HG02763 (cell line): Measurements from ENCODE around the gene ARHGAP30.
A peak's percentile ranks its signal among the peaks of the same experiment; 100 is the strongest.
"Not testable (repeated sequence)": the region's sequence is repeated elsewhere in the genome, so short reads cannot be mapped to it uniquely, and the experiment has no call there.

Source experiments
- ATAC-seq: cut with Tn5 transposase; IDR thresholded peaks from one replicate; pipeline ENCODE4 v1.9.1; 2021; ENCODE audit warnings: mild to moderate bottlenecking, moderate library complexity; ENCODE audit not compliant: unreplicated experiment

ARHGAP30 gene

GRCh38 chr1:161069731-161070270, at the start of gene ARHGAP30:
TSS of gene ARHGAP30 (minus strand) at chr1:161069891. CDS start at chr1:161069624, 267 bp downstream.
- peak; percentile 80 for ATAC-seq

DNA sequence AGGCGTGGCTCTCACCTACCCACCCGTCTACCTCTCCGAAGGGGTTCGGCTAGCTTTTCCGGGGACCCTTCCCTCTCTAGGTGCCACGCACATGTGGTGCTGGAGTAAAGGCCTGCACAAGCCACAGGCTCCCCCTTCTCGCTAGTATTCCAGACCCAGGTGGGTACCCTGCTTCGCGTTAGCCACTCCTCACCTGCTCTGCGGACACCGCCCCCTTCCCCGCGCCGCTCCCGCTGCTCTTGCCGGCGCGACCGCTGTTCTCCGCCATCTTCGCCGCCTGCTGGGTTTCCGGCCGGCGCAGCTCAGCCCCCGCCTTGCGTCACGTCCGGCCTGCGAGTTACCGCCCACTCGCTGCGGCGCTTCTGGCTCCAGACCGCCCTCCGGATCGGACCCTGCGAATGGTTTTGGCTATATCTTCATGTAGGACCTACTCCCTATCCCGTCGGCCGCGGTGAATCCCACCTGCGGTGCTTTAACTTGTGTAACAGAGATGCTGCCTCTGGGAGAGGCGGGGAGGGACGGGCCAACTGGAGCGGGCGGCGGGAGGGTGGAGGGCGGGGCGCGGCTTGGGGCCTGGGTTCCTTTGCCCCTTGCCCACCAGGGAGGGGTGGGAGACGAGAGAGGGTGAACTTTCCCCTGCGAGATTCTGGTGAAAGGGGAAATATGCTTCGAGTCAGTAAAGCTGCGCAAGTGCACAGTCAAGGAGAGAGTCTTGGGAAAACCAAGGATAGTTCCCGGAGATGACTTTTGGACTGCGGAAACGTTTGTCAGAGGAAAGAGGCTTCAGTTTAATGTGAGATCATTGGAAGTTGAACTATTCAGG, 48.3 kb upstream of the ARHGAP30 start, which contains the start of the genes NIT1 and PFDN2:
TSS of gene NIT1 (plus strand) at position 347 of the 823 bp plus-strand sequence. CDS start at position 419, 72 bp downstream.
TSS of gene PFDN2 (minus strand) at position 279 of the 823 bp plus-strand sequence. CDS start at position 268, 11 bp downstream.
- peak; percentile 76 for ATAC-seq

GRCh38 chr1:161115961-161116360, 46.3 kb upstream of the ARHGAP30 start:
- ATAC-seq = not testable (repeated sequence)

DNA sequence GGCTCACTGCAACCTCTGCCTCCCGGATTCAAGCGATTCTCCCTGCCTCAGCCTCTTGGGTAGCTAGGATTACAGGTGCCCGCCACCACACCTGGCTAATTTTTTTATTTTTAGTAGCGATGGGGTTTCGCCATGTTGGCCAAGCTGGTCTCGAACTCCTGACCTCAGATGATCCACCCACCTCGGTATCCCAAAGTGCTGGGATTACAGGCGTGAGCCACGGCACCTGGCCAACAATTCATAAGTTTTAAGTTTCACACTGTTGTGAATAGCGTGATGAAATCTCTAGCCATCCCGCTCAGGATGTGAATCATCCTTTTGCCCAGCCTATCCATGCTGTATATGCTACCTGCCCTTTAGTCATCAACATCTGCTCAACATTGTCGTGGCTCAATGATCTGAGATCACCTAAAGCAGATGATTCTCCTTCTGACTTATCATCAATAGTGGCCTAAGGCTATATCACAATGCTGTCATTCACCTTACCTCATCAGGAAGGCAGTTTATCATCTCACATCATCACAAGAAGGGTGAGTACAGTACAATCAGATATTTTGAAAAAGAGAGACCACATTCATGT, 45.5 kb upstream of the ARHGAP30 start:
- no peak for ATAC-seq

GRCh38 chr1:161114556-161114955, 44.9 kb upstream of the ARHGAP30 start:
- no peak for ATAC-seq

DNA sequence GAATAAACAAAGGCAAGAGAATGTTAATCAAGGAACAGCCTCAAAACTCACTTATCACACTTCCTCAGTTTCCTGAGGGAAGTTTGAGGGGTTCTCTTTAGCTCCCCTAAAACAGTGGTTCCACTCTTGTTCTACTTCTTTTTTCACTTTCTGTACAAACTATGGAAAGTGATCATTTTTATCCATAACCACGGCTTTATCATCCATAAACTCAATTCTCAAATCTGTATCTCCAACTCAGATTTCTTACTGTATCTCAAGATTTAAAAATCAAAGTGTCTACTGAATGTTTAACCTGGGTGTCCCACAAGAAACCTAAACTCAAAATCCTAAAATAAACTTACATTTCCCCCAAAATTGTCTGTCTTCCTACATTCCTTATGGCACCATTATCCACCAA, 44.2 kb upstream of the ARHGAP30 start:
- no peak for ATAC-seq

DNA sequence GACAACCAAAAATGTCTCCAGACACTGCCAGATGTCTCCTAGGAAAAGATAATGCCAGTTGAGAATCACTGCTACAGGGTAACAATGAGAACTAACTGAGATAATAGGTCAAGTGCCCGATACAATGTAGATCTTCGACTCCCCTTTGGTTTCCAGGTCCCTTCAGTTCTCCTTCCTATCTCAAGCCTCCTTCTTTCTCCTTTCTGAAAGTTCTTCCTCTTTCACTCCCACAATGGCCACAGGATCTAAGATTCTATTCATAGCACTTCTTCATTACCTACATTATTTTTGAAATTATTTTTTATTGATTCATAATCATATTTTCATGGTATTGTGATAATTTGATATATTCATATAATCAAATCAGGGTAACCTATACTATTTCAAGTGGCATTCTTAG, 41.8 kb upstream of the ARHGAP30 start:
- ATAC-seq = no peak

DNA sequence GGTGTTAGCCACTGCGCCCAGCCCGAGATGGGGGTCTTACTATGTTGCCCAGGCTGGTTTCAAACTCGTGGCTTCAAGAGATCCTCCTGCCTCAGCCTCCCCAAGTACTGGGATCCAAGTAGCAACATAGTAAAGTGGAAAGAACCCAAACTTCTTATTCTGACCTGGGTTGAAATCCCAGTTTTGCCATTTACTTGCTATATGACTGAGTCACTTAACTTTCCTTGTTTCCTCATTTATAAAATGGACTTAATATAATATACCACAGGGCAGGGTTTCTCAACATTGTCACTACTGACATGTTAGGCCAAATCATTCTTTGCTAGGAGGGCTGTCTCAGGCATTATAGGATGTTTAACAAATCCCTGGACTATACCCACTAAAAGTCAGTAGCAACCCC, 41.4 kb upstream of the ARHGAP30 start:
- no peak for ATAC-seq

GRCh38 chr1:161106431-161106830, 36.7 kb upstream of the ARHGAP30 start:
- no peak for ATAC-seq

GRCh38 chr1:161100556-161100955, 30.9 kb upstream of the ARHGAP30 start:
- no peak for ATAC-seq

DNA sequence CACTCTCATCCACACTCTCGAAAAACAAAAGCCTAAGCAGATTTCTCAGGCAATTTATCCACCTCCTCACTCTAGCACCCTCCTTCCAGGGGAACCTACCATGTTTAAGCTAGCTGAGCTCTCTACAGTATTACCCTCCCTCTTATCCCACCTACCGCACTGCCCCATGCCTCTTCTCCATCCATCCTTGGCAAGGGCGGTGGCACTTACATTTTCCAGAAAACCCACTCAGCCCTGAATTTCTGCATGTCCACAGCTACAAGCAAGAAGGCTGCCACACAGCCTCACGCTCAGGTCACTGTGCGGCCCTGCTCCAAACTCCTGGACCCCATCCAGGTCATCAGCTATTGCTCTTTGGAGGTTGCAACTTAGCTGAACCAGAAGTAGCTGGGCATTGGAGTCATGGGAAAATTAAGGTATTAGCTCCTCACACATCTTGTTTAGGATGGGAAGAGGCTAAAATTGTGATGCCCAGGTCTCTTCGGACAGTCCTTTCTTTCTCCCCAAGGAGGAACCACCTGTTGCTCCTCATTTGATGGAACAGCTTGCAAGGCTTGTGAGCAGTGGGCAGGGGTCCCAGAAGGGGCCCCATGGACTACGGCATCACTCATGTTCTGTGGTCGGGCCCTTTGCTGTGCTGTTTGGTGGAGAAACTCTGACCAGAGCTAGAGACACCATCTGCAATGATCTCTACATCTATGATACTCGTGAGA, 29.6 kb upstream of the ARHGAP30 start:
- no peak for ATAC-seq

GRCh38 chr1:161098210-161099068, 28.7 kb upstream of the ARHGAP30 start, which contains the start of gene KLHDC9:
TSS of gene KLHDC9 (plus strand) at chr1:161098361. CDS start at chr1:161098536, 175 bp downstream.
- peak; percentile 72 for ATAC-seq

GRCh38 chr1:161096530-161096929, 26.8 kb upstream of the ARHGAP30 start:
- ATAC-seq = no peak

DNA sequence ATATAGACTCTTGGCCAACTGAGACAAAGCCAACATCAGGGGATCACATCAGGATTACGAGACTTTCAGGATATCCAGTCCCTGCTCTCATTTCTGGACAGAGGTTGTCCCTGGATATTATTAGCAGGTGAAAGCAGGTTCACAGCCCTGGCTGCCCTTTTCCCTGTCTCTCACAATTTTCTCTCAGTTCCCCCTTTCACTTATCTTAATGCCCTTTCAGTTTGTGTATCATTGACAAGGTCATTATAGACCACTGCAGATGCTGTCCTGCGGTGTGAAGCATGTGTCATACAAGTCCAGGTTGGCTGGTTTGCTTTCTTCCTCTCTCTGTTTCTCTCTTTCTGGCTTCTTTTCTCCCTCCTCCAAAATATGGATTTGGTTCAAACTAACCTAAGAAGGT, 26.3 kb upstream of the ARHGAP30 start:
- ATAC-seq = no peak

DNA sequence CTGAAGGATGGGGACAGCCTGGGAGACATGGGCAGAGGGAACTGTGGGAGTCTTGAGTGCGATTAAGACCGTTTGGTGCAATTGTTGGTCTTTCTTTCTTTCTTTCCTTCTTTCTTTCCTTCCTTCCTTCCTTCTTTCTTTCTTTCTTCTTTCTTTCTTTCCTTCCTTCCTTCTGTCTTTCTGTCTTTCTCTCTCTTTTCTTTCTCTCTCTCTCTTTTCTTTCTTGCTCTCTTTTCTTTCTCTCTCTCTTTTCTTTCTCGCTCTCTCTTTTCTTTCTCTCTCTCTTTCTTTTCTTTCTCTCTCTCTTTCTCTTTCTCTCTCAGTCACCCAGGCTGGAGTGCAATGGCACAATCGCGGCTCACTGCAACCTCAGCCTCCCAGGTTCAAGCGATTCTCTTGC, 25.5 kb upstream of the ARHGAP30 start:
- no peak for ATAC-seq

DNA sequence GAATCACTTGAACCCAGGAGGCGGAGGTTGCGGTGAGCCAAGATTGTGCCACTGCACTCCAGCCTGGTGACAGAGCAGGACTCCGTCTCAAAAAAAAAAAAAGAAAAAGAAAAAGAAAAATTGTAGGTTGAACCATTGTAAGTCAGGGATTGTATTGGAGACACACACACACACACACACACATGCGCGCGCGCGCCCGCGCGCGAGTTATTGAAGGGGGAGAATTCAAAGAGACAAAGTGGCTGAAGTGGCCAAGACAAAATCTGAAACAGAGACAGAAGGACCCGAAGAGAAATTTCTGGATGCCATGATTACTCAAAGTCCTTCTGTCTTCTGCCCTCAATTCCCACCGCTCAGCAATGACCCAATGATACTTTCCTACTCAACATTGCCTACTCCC, 24.8 kb upstream of the ARHGAP30 start:
- no peak for ATAC-seq

DNA sequence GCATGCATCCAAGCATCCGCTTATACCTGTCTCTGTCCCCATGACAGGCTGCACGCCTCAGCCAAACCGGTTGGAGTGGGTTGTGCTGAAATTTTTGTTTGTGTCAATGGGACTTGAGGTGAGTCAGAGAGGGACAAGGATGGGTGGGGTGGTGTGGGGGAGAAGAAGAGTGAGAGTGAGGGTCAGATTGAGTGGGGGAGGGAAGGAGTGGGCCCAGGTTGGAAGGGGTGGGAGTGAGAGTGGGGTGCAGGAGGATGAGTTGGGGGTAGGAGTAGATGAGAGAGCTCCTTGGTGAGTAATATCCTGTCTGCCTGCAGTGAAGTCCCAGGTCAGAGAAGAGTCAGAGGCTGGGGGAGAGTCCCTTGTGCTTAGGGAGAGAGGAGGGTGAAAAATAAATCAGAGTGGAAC, 22.9 kb upstream of the ARHGAP30 start:
- no peak for ATAC-seq

DNA sequence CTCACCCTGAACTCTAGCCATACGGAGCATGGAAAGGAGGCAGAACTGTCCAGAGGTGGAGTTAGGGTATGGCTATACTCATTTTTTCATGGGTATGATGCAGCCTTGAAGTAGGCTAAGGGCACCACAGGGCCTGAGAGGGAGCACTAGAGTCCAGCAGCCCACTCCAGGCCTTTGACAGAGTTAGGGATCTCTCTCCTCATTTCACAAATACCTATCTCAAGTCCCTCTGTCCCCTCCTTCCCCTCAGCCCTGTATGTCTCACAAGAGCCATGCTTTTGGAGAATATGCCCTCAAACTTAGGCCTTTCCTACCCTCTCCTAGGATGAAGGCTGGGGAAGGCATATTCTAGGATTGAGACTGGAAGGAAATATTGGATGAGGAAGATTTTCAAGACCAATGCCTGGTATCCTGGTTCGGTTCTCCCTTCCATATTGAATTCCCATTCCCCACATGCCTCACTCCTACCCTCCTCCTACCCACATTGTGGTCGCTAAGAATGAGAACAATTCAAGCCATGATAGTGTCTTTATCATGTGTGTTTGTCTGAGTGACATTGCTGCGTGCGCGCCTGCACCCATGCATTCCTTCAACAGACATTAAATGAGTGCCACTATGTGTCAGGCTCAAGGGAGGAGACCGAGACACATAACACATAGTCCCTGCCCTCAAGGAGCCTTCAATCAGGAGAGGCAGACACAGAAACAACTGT, 22.3 kb upstream of the ARHGAP30 start:
- ATAC-seq = no peak

GRCh38 chr1:161091093-161091492, 21.4 kb upstream of the ARHGAP30 start:
- ATAC-seq = no peak

GRCh38 chr1:161090617-161091016, 20.9 kb upstream of the ARHGAP30 start:
- no peak for ATAC-seq
